Myocyte (in vitro differentiated cells): ENCODE data around the gene UBE2H. TPM values are rescaled to one million over a fixed set of nuclear protein-coding genes. Genes with fewer than 3 reads are reported as not detected.

Experiments used
- DNase-seq: peaks from one replicate; pipeline ENCODE4 v3.0.0-alpha.2; 2012; ENCODE audit warnings: low read depth
- total RNA-seq: library from RNA; depleted of rRNA; stranded (reverse); fragments of >200 nt; gene quantifications from 2 replicates; pipeline ENCODE4 v1.2.3, GENCODE V29; 2014

The UBE2H gene
- total RNA-seq, 1 donor from 2014 or later = 128 TPM

GRCh38 chr7:129950933-129951225 is 1.9 kb downstream of the UBE2H start:
- DNase-seq = no peak

- DNase-seq = peak; percentile 50
These were observed 2.4 kb downstream of the UBE2H start for GRCh38 chr7:129950191-129950932.

- peak; percentile 52 for DNase-seq
These were observed 3.2 kb downstream of the UBE2H start for GRCh38 chr7:129949292-129950133.

- DNase-seq = peak; percentile 97
These were observed 3.9 kb downstream of the UBE2H start for GRCh38 chr7:129948877-129949291.

GRCh38 chr7:129948338-129948737 is 4.4 kb downstream of the UBE2H start:
- no peak for DNase-seq

GRCh38 chr7:129947701-129948100 is 5.1 kb downstream of the UBE2H start:
- peak; percentile 18 for DNase-seq

GRCh38 chr7:129947049-129947448 is 5.7 kb downstream of the UBE2H start:
- no peak for DNase-seq

GRCh38 chr7:129946282-129946681 is 6.5 kb downstream of the UBE2H start:
- no peak for DNase-seq

GRCh38 chr7:129943352-129943751 is 9.4 kb downstream of the UBE2H start:
- DNase-seq = no peak

- no peak for DNase-seq
These were observed 12.4 kb downstream of the UBE2H start for GRCh38 chr7:129940329-129940728.

- DNase-seq = no peak
These were observed 12.9 kb downstream of the UBE2H start for GRCh38 chr7:129939881-129940280.

GRCh38 chr7:129933627-129934026 is 19.1 kb downstream of the UBE2H start:
- no peak for DNase-seq

GRCh38 chr7:129926618-129927017 is 26.1 kb downstream of the UBE2H start:
- DNase-seq = no peak

- DNase-seq = no peak
These were observed 27.3 kb downstream of the UBE2H start for GRCh38 chr7:129925416-129926002.

- no peak for DNase-seq
These were observed 28.2 kb downstream of the UBE2H start for GRCh38 chr7:129924602-129925001.

GRCh38 chr7:129923709-129924108 is 29.1 kb downstream of the UBE2H start:
- peak; percentile 24 for DNase-seq

- DNase-seq = no peak
These were observed 33.3 kb downstream of the UBE2H start for GRCh38 chr7:129919492-129919891.

- DNase-seq = no peak
These were observed 33.8 kb downstream of the UBE2H start for GRCh38 chr7:129918922-129919321.

GRCh38 chr7:129917934-129918333 is 34.8 kb downstream of the UBE2H start:
- DNase-seq = no peak

- DNase-seq = peak; percentile 45
These were observed 38.1 kb downstream of the UBE2H start for GRCh38 chr7:129914536-129915272.

GRCh38 chr7:129913428-129913827 is 39.3 kb downstream of the UBE2H start:
- no peak for DNase-seq

- DNase-seq = no peak
These were observed 41.0 kb downstream of the UBE2H start for GRCh38 chr7:129911790-129912189.
